ENCODE measurements around the gene RMRP.

RMRP gene

DNA sequence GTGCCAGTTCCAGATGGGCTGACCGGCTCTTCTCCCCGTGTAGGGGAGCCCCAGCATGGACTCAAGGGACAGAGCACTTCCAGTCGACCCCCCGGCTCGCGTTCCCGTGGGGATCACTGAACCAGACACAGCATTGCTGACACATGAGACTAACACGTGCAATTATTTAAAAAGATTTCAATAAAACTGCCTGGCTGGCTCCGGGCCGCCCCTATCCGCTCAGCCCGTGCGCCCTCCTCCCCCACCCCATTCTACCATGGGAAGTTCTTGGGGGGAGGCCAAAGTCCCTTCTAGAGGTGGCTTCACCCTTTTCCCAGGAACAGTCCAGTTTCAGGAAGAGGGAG lies 48.0 kb downstream of the RMRP start:
- no peak for DNase-seq (ENCODE audit: low spot score)

DNA sequence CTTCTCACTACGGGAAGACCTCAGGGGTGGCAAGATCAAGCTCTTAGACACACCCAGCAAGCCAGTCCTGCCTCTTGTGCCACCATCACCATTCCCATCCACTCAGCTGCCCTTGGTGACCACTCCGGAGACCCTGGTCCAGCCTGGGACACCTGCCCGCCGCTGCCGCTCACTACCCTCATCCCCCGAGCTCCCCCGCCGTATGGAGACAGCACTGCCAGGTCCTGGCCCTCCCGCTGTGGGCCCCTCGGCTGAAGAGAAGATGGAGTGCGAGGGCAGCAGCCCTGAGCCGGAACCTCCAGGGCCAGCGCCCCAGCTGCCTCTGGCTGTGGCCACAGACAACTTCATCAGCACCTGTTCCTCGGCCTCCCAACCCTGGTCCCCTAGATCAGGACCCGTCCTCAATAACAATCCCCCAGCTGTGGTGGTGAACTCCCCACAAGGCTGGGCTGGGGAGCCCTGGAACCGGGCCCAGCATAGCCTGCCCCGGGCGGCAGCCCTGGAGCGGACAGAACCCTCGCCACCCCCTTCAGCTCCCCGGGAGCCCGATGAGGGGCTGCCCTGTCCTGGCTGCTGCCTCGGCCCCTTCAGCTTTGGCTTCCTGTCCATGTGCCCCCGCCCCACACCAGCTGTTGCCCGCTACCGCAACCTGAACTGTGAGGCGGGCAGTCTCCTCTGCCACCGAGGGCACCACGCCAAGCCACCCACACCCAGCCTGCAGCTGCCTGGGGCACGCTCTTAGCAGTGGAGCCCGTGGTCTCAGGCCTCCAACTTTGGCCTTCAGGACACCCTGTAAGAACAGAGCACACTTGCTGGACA lies 48.6 kb downstream of the RMRP start:
- DNase-seq (ENCODE audit: low spot score), result no peak

DNA sequence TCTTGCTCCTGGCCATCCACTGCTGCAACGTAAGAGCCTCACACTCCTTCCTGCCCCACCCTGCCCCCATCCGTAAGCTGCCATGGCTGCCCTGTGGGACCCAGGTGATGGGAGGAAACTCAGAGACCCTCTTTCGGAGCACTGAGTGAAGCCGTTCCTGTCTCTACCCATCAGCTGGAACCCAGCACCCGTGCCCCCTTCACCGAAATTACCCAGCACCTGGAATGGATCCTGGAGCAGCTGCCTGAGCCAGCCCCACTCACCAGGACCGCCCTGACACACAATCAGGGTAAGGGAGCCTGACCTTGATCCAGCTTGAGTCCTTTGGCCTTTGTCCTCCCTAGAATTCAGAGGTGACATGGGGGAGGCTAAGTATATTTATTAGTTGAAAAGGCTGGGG lies 49.6 kb downstream of the RMRP start:
- no peak for DNase-seq (ENCODE audit: low spot score)

All from pons (tissue), 1 donor.